ENCODE measurements around the gene RPTOR.

The RPTOR gene

GRCh38 chr17:80644536-80644935, 99.9 kb downstream of the RPTOR start:
- ChIA-PET POLR2A (interaction anchor here (0.6 to 0.7 kb wide), 2 partner anchors 25 to 433 kb away, joined by 3 to 4 read pairs; no protein-coding TSS in a partner anchor), CTCF (interaction anchor here (0.6 to 0.7 kb wide), 2 partner anchors 12 to 88 kb away, joined by 3 to 4 read pairs; no protein-coding TSS in a partner anchor)
- TF ChIP-seq HOXA7 (CRISPR knock-in tag; IDR thresholded peaks at IDR 0.05; ENCODE audit: borderline replicate concordance) = no peak
- TF ChIP-seq ZNF354C (tag by site-specific recombination; IDR thresholded peaks at IDR 0.05; ENCODE audit: borderline replicate concordance, low read depth) = no peak
- TF ChIP-seq ZXDB (tag by site-specific recombination; IDR thresholded peaks at IDR 0.05) = no peak
- TF ChIP-seq ZNF692 (tag by site-specific recombination; IDR thresholded peaks at IDR 0.05) = no peak
- TF ChIP-seq ZSCAN23 (tag by site-specific recombination; IDR thresholded peaks at IDR 0.05) = no peak
- TF ChIP-seq ZNF266 (tag by site-specific recombination; IDR thresholded peaks at IDR 0.05; ENCODE audit: low read depth) = no peak
- TF ChIP-seq ZNF37A (tag by site-specific recombination; IDR thresholded peaks at IDR 0.05) = no peak
- TF ChIP-seq ZNF10 (tag by site-specific recombination; IDR thresholded peaks at IDR 0.05) = no peak
- Histone ChIP-seq H3K36me3 (ENCODE audit: control insufficient read depth in 2 of 2, insufficient read depth in 1 of 2, low read length in 2 of 2) (no peaks in the 10 kb centered on the region), H3K4me3 (ENCODE audit: low read depth, low read length) (no peak overlapping the region), H3K9me3 (ENCODE audit: control insufficient read depth, insufficient read depth, low read depth, low read length) (no peaks in the 10 kb centered on the region), H3K27ac (ENCODE audit: extremely low read depth, low read depth, low read length) (no peak overlapping the region), H3K4me1 (ENCODE audit: control insufficient read depth, insufficient read depth, low read length) (peaks cover 12% of the 10 kb centered on the region)

- ChIA-PET CTCF (no interaction called here), POLR2A (no interaction called here)
- H3K9me3 ChIP-seq (ENCODE audit: control insufficient read depth, insufficient read depth, low read depth, low read length) = no peaks in the 10 kb centered on the region
- no peak overlapping the region for H3K27ac ChIP-seq (ENCODE audit: extremely low read depth, low read depth, low read length)
- peaks cover 17% of the 10 kb centered on the region for H3K4me1 ChIP-seq (ENCODE audit: control insufficient read depth, insufficient read depth, low read length)
- TF ChIP-seq, protein P1, sequence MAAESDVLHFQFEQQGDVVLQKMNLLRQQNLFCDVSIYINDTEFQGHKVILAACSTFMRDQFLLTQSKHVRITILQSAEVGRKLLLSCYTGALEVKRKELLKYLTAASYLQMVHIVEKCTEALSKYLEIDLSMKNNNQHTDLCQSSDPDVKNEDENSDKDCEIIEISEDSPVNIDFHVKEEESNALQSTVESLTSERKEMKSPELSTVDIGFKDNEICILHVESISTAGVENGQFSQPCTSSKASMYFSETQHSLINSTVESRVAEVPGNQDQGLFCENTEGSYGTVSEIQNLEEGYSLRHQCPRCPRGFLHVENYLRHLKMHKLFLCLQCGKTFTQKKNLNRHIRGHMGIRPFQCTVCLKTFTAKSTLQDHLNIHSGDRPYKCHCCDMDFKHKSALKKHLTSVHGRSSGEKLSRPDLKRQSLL (tag by site-specific recombination; IDR thresholded peaks at IDR 0.05) = no peak
- TF ChIP-seq ZFP69B (tag by site-specific recombination; IDR thresholded peaks at IDR 0.05) (no peak), ZNF202 (tag by site-specific recombination; IDR thresholded peaks at IDR 0.05; ENCODE audit: borderline replicate concordance) (no peak), ZFHX2 (tag by site-specific recombination; conservative IDR thresholded peaks at IDR 0.05) (no peak), ZNF133 (tag by site-specific recombination; IDR thresholded peaks at IDR 0.05) (no peak), BCL11B (tag by site-specific recombination; IDR thresholded peaks at IDR 0.05; ENCODE audit: low read depth) (no peak), RBAK (tag by site-specific recombination; IDR thresholded peaks at IDR 0.05) (no peak), ZNF2 (tag by site-specific recombination; IDR thresholded peaks at IDR 0.05) (no peak), ZNF558 (tag by site-specific recombination; IDR thresholded peaks at IDR 0.05) (no peak), WT1 (tag by site-specific recombination; IDR thresholded peaks at IDR 0.05) (no peak), ZBTB20 (tag by site-specific recombination; IDR thresholded peaks at IDR 0.05) (no peak), ZNF629 (tag by site-specific recombination; IDR thresholded peaks at IDR 0.05) (no peak), ZNF585B (tag by site-specific recombination; IDR thresholded peaks at IDR 0.05) (no peak), OSR2 (tag by site-specific recombination; IDR thresholded peaks at IDR 0.05) (no peak), BCL11A (tag by site-specific recombination; IDR thresholded peaks at IDR 0.05; ENCODE audit: low read depth) (no peak), ZNF449 (tag by site-specific recombination; IDR thresholded peaks at IDR 0.05) (no peak)
- TF ChIP-seq, protein P2, sequence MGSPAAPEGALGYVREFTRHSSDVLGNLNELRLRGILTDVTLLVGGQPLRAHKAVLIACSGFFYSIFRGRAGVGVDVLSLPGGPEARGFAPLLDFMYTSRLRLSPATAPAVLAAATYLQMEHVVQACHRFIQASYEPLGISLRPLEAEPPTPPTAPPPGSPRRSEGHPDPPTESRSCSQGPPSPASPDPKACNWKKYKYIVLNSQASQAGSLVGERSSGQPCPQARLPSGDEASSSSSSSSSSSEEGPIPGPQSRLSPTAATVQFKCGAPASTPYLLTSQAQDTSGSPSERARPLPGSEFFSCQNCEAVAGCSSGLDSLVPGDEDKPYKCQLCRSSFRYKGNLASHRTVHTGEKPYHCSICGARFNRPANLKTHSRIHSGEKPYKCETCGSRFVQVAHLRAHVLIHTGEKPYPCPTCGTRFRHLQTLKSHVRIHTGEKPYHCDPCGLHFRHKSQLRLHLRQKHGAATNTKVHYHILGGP (tag by site-specific recombination; IDR thresholded peaks at IDR 0.05) = no peak
- H3K4me3 ChIP-seq (ENCODE audit: low read depth, low read length) = no peak overlapping the region
- no peaks in the 10 kb centered on the region for H3K36me3 ChIP-seq (ENCODE audit: control insufficient read depth in 2 of 2, insufficient read depth in 1 of 2, low read length in 2 of 2)
These were observed 101.2 kb downstream of the RPTOR start for GRCh38 chr17:80645706-80646325.
